Muscle layer of duodenum (tissue), 2 donors: ENCODE data around the gene ZNF888.
A peak's percentile ranks its signal among the peaks of the same experiment; 100 is the strongest.

Experiments
- H3K27ac ChIP-seq: one replicate; pipeline ENCODE4 v1.7.0; 2013; ENCODE audit warnings: mild to moderate bottlenecking, low read length
- H3K27me3 ChIP-seq: one replicate; pipeline ENCODE4 v1.7.0; 2013; ENCODE audit warnings: low read depth, mild to moderate bottlenecking, control low read depth, low read length
- H3K36me3 ChIP-seq, 2 donors: one replicate each; pipeline ENCODE4 v1.7.0; 2013; ENCODE audit warnings: low read length in 2 of 2, control low read depth in 1 of 2, mild to moderate bottlenecking in 1 of 2; ENCODE audit not compliant: insufficient read depth in 2 of 2, control insufficient read depth in 1 of 2
- H3K4me1 ChIP-seq, 2 donors: one replicate each; pipeline ENCODE4 v1.7.0; 2013; ENCODE audit warnings: low read length in 2 of 2, mild to moderate bottlenecking in 2 of 2, control low read depth in 1 of 2, moderate library complexity in 1 of 2; ENCODE audit not compliant: insufficient read depth in 2 of 2, control insufficient read depth in 1 of 2
- H3K4me3 ChIP-seq, 2 donors: one replicate each; pipeline ENCODE4 v1.7.0; 2013; ENCODE audit warnings: low read length in 2 of 2, low read depth in 1 of 2, mild to moderate bottlenecking in 1 of 2
- H3K9me3 ChIP-seq, 2 donors: one replicate each; pipeline ENCODE4 v1.7.0; 2013; ENCODE audit warnings: low read length in 2 of 2, control low read depth in 1 of 2, mild to moderate bottlenecking in 1 of 2; ENCODE audit not compliant: control insufficient read depth in 1 of 2
- donor health status: healthy.

The ZNF888 gene

GRCh38 chr19:52922841-52923777 lies at the start of gene ZNF888:
ZNF888 (minus strand) TSS chr19:52923428; CDS start chr19:52917873, 5,555 bp downstream.
- H3K4me3 ChIP-seq, result peak within 1 kb of the TSS; percentile 78 to 87
- H3K36me3 ChIP-seq, result no peaks in the 10 kb centered on the region
- H3K27ac ChIP-seq, result peak within 1 kb of the TSS; percentile 94
- H3K9me3 ChIP-seq, result no peaks in the 10 kb centered on the region
- H3K4me1 ChIP-seq, result peaks cover 4 to 14% of the 10 kb centered on the region in 2 donors
- no peaks in the 10 kb centered on the region for H3K27me3 ChIP-seq

- Histone ChIP-seq H3K36me3 (peaks cover 0 to 22% of the 10 kb centered on the region in 2 donors), H3K27ac (no peak overlapping the region), H3K27me3 (no peaks in the 10 kb centered on the region), H3K9me3 (peaks cover 7 to 17% of the 10 kb centered on the region in 2 donors), H3K4me3 (no peak overlapping the region), H3K4me1 (no peaks in the 10 kb centered on the region)
Measured at GRCh38 chr19:52967772-52968171, 44.5 kb upstream of the ZNF888 start.

GRCh38 chr19:52963247-52963618 lies 40.0 kb upstream of the ZNF888 start:
- Histone ChIP-seq H3K36me3 (peaks cover 0 to 17% of the 10 kb centered on the region in 2 donors), H3K27ac (peak overlapping the region; percentile 72), H3K27me3 (no peaks in the 10 kb centered on the region), H3K4me1 (peaks cover 8 to 11% of the 10 kb centered on the region in 2 donors), H3K4me3 (peak overlapping the region; percentile 89 to 95), H3K9me3 (peaks cover 7 to 14% of the 10 kb centered on the region in 2 donors)

GRCh38 chr19:52962394-52963246 lies 39.4 kb upstream of the ZNF888 start, which contains the start of gene ZNF816:
ZNF816 (minus strand) TSS chr19:52962881; CDS start chr19:52956089, 6,792 bp downstream.
- Histone ChIP-seq H3K27ac (peak within 1 kb of the TSS; percentile 82), H3K27me3 (no peaks in the 10 kb centered on the region), H3K36me3 (peaks cover 0 to 23% of the 10 kb centered on the region in 2 donors), H3K4me3 (peak within 1 kb of the TSS; percentile 89 to 95), H3K4me1 (peaks cover 8 to 11% of the 10 kb centered on the region in 2 donors), H3K9me3 (peaks cover 3 to 15% of the 10 kb centered on the region in 2 donors)

GRCh38 chr19:52961981-52962380 lies 38.8 kb upstream of the ZNF888 start:
- H3K27me3 ChIP-seq, result no peaks in the 10 kb centered on the region
- peaks cover 0 to 13% of the 10 kb centered on the region in 2 donors for H3K9me3 ChIP-seq
- peak overlapping the region; percentile 89 to 95 for H3K4me3 ChIP-seq
- H3K4me1 ChIP-seq, result peaks cover 8 to 11% of the 10 kb centered on the region in 2 donors
- peak overlapping the region; percentile 82 for H3K27ac ChIP-seq
- peaks cover 4 to 30% of the 10 kb centered on the region in 2 donors for H3K36me3 ChIP-seq

- H3K4me1 ChIP-seq, result peaks cover 8 to 11% of the 10 kb centered on the region in 2 donors
- no peak overlapping the region for H3K27ac ChIP-seq
- H3K4me3 ChIP-seq, result no peak overlapping the region
- H3K36me3 ChIP-seq, result peaks cover 20 to 50% of the 10 kb centered on the region in 2 donors
- H3K27me3 ChIP-seq, result no peaks in the 10 kb centered on the region
- H3K9me3 ChIP-seq, result peaks cover 2 to 22% of the 10 kb centered on the region in 2 donors
Measured at GRCh38 chr19:52959613-52960295, 36.5 kb upstream of the ZNF888 start.

GRCh38 chr19:52957591-52957990 lies 34.4 kb upstream of the ZNF888 start:
- Histone ChIP-seq H3K27me3 (no peaks in the 10 kb centered on the region), H3K27ac (no peak overlapping the region), H3K4me1 (peaks cover 8 to 11% of the 10 kb centered on the region in 2 donors), H3K9me3 (peaks cover 8 to 28% of the 10 kb centered on the region in 2 donors), H3K36me3 (peaks cover 28 to 67% of the 10 kb centered on the region in 2 donors), H3K4me3 (no peak overlapping the region)

- no peaks in the 10 kb centered on the region for H3K27me3 ChIP-seq
- no peak overlapping the region for H3K4me3 ChIP-seq
- H3K9me3 ChIP-seq, result peaks cover 14 to 35% of the 10 kb centered on the region in 2 donors
- peaks cover 35 to 74% of the 10 kb centered on the region in 2 donors for H3K36me3 ChIP-seq
- H3K27ac ChIP-seq, result no peak overlapping the region
- peaks cover 6 to 8% of the 10 kb centered on the region in 2 donors for H3K4me1 ChIP-seq
Measured at GRCh38 chr19:52956917-52957316, 33.7 kb upstream of the ZNF888 start.

GRCh38 chr19:52949422-52949821 lies 26.2 kb upstream of the ZNF888 start:
- peak overlapping the region in 1 of 2 donors; percentile 34 for H3K4me3 ChIP-seq
- H3K9me3 ChIP-seq, result peaks cover 37 to 43% of the 10 kb centered on the region in 2 donors

GRCh38 chr19:52948025-52948770 lies 25.0 kb upstream of the ZNF888 start:
- no peak overlapping the region for H3K4me3 ChIP-seq
- H3K4me1 ChIP-seq, result no peaks in the 10 kb centered on the region
- peaks cover 36 to 41% of the 10 kb centered on the region in 2 donors for H3K9me3 ChIP-seq
- H3K36me3 ChIP-seq, result peaks cover 26 to 40% of the 10 kb centered on the region in 2 donors
- H3K27ac ChIP-seq, result no peak overlapping the region
- no peaks in the 10 kb centered on the region for H3K27me3 ChIP-seq

More at GRCh38 chr19:52949422-52949821, 26.2 kb upstream of the ZNF888 start:
- Histone ChIP-seq H3K27ac (no peak overlapping the region), H3K36me3 (peaks cover 27 to 47% of the 10 kb centered on the region in 2 donors), H3K4me1 (no peaks in the 10 kb centered on the region), H3K27me3 (no peaks in the 10 kb centered on the region)
